ENCODE results near the gene DIP2B.
A peak's percentile ranks its signal among the peaks of the same experiment; 100 is the strongest.

Gene DIP2B

GRCh38 chr12:50690925-50691324, 186.1 kb downstream of the DIP2B start:
- no peak for DNase-seq

- no peak for DNase-seq
These were observed 191.2 kb downstream of the DIP2B start for GRCh38 chr12:50695961-50696360.

- no peak for DNase-seq
These were observed 192.1 kb downstream of the DIP2B start for GRCh38 chr12:50696931-50697330.

GRCh38 chr12:50699154-50699553, 194.4 kb downstream of the DIP2B start:
- no peak for DNase-seq

- DNase-seq, result no peak
These were observed 195.2 kb downstream of the DIP2B start for GRCh38 chr12:50699940-50700339.

- no peak for DNase-seq
These were observed 201.8 kb downstream of the DIP2B start for GRCh38 chr12:50706606-50707005.

- no peak for DNase-seq
These were observed 202.6 kb downstream of the DIP2B start for GRCh38 chr12:50707396-50707795.

GRCh38 chr12:50708631-50709030, 203.8 kb downstream of the DIP2B start:
- no peak for DNase-seq

- DNase-seq, result no peak
These were observed 206.3 kb downstream of the DIP2B start for GRCh38 chr12:50711121-50711520.

GRCh38 chr12:50715174-50715573, 210.4 kb downstream of the DIP2B start:
- DNase-seq, result no peak

GRCh38 chr12:50718760-50719159, 214.0 kb downstream of the DIP2B start:
- DNase-seq, result no peak

- DNase-seq, result no peak
These were observed 215.3 kb downstream of the DIP2B start for GRCh38 chr12:50720085-50720484.

GRCh38 chr12:50720501-50720900, 215.7 kb downstream of the DIP2B start:
- no peak for DNase-seq

GRCh38 chr12:50723865-50724264, 219.1 kb downstream of the DIP2B start:
- no peak for DNase-seq

- no peak for DNase-seq
These were observed 220.5 kb downstream of the DIP2B start for GRCh38 chr12:50725011-50725942.

- no peak for DNase-seq
These were observed 222.7 kb downstream of the DIP2B start for GRCh38 chr12:50727466-50727865.

- DNase-seq, result no peak
These were observed 223.6 kb downstream of the DIP2B start for GRCh38 chr12:50728417-50728816.

- DNase-seq, result no peak
These were observed 224.1 kb downstream of the DIP2B start for GRCh38 chr12:50728841-50729240.

- no peak for DNase-seq
These were observed 227.8 kb downstream of the DIP2B start for GRCh38 chr12:50732591-50732990.

- no peak for DNase-seq
These were observed 228.9 kb downstream of the DIP2B start for GRCh38 chr12:50733706-50734105.

GRCh38 chr12:50734409-50735263, 229.9 kb downstream of the DIP2B start:
- DNase-seq, result peak; percentile 21

GRCh38 chr12:50739611-50740010, 234.8 kb downstream of the DIP2B start:
- DNase-seq, result no peak

GRCh38 chr12:50740307-50740706, 235.5 kb downstream of the DIP2B start:
- no peak for DNase-seq

- DNase-seq, result no peak
These were observed 238.0 kb downstream of the DIP2B start for GRCh38 chr12:50742776-50743175.

All from CD4-positive, alpha-beta T cell treated with Interleukin-17A for 4 hours (primary cell).